GM23338 (cell line): ENCODE measurements around the gene KCNQ1OT1. TPM values are rescaled to one million over a fixed set of nuclear protein-coding genes. Genes with fewer than 3 reads are reported as not detected.

Source experiments
- ATAC-seq: fragments of 200-7000 bp; cut with Tn5 transposase; 3 replicates; pipeline ENCODE4 v1.9.1; 2020
- DNase-seq: peaks from one replicate; pipeline ENCODE4 v3.0.0-alpha.2; 2015; ENCODE audit warnings: low spot score
- H2AFZ ChIP-seq: fragments of 200-600 bp; sonication (generic); 2 replicates; pipeline ENCODE4 v1.8.0; 2016; ENCODE audit warnings: antibody characterized with exemption, mild to moderate bottlenecking, moderate library complexity
- H3F3A ChIP-seq: fragments of 200-600 bp; sonication (generic); replicated peaks from 2 replicates; pipeline ENCODE4 v1.8.0; 2017; ENCODE audit warnings: antibody characterized with exemption, mixed run types, low read depth
- H3K27ac ChIP-seq: fragments of 200-600 bp; sonication (generic); 2 replicates; pipeline ENCODE4 v1.6.1; 2016; ENCODE audit warnings: low read depth
- H3K27me3 ChIP-seq: fragments of 200-600 bp; sonication (generic); 2 replicates; pipeline ENCODE4 v1.8.0; 2016; ENCODE audit warnings: mild to moderate bottlenecking, mixed run types, moderate library complexity; ENCODE audit not compliant: insufficient read depth
- H3K36me3 ChIP-seq: fragments of 200-600 bp; sonication (generic); 2 replicates; pipeline ENCODE4 v1.8.0; 2016; ENCODE audit warnings: mild to moderate bottlenecking; ENCODE audit not compliant: insufficient read depth
- H3K4me1 ChIP-seq: fragments of 200-600 bp; sonication (generic); 2 replicates; pipeline ENCODE4 v1.8.0; 2016; ENCODE audit warnings: mild to moderate bottlenecking, moderate library complexity; ENCODE audit not compliant: insufficient read depth
- H3K4me2 ChIP-seq: fragments of 200-600 bp; sonication (generic); 2 replicates; pipeline ENCODE4 v1.7.1; 2017; ENCODE audit warnings: mixed run types
- H3K4me3 ChIP-seq: fragments of 200-600 bp; sonication (generic); 2 replicates; pipeline ENCODE4 v1.6.1; 2016; ENCODE audit warnings: mixed run types
- H3K79me2 ChIP-seq: fragments of 200-600 bp; sonication (generic); replicated peaks from 2 replicates; pipeline ENCODE4 v1.8.0; 2017; ENCODE audit warnings: mild to moderate bottlenecking; ENCODE audit not compliant: insufficient read depth
- H3K9me2 ChIP-seq: fragments of 200-600 bp; sonication (generic); 2 replicates; pipeline ENCODE4 v1.8.0; 2017; ENCODE audit not compliant: insufficient read depth
- H4K20me1 ChIP-seq: fragments of 200-600 bp; sonication (generic); replicated peaks from 2 replicates; pipeline ENCODE4 v1.8.0; 2017; ENCODE audit warnings: mild to moderate bottlenecking; ENCODE audit not compliant: insufficient read depth
- H3K27ac Mint-ChIP-seq: 2 replicates; pipeline ENCODE4 v1.8.0; 2020; ENCODE audit warnings: inconsistent platforms, mild to moderate bottlenecking, moderate library complexity, mixed read lengths
- H3K27me3 Mint-ChIP-seq: 3 replicates; pipeline ENCODE4 v1.8.0; 2022; ENCODE audit warnings: low read depth, mild to moderate bottlenecking, moderate library complexity, mixed read lengths, inconsistent platforms; ENCODE audit not compliant: insufficient read depth, poor library complexity
- H3K36me3 Mint-ChIP-seq: 3 replicates; pipeline ENCODE4 v1.8.0; 2021; ENCODE audit warnings: low read depth, mild to moderate bottlenecking, inconsistent platforms, moderate library complexity, mixed read lengths
- H3K4me1 Mint-ChIP-seq: 3 replicates; pipeline ENCODE4 v1.8.0; 2020; ENCODE audit warnings: mild to moderate bottlenecking, inconsistent platforms, mixed read lengths
- H3K4me3 Mint-ChIP-seq: 3 replicates; pipeline ENCODE4 v1.8.0; 2021; ENCODE audit warnings: moderate library complexity, mild to moderate bottlenecking, inconsistent platforms, mixed read lengths
- H3K9me3 Mint-ChIP-seq: 3 replicates; pipeline ENCODE4 v1.8.0; 2020; ENCODE audit warnings: moderate library complexity, mild to moderate bottlenecking, inconsistent platforms, mixed read lengths
- CREB1 ChIP-seq: fragments of 250-450 bp; sonication (Bioruptor Pico); IDR thresholded peaks from 2 replicates; pipeline ENCODE4 v1.5.0; 2020; ENCODE audit warnings: low read depth, mild to moderate bottlenecking, moderate library complexity
- EZH2phosphoT487 ChIP-seq: fragments of 200-600 bp; sonication (generic); IDR thresholded peaks from one replicate; pipeline ENCODE4 v1.8.1; 2018; ENCODE audit warnings: antibody characterized with exemption; ENCODE audit not compliant: unreplicated experiment
- NANOG ChIP-seq: IDR thresholded peaks from 2 replicates; pipeline ENCODE4 v1.6.1; 2016; ENCODE audit warnings: antibody characterized with exemption, borderline replicate concordance
- REST ChIP-seq: IDR thresholded peaks from one replicate; pipeline ENCODE4 v1.6.1; 2018; ENCODE audit warnings: antibody characterized with exemption; ENCODE audit not compliant: unreplicated experiment
- ZNF114 ChIP-seq: fragments of 250-450 bp; sonication (Bioruptor Pico); IDR thresholded peaks from 2 replicates; pipeline ENCODE4 v1.5.0; 2020; ENCODE audit warnings: mild to moderate bottlenecking, moderate library complexity
- ZNF331 ChIP-seq: fragments of 250-450 bp; sonication (Bioruptor Pico); IDR thresholded peaks from 2 replicates; pipeline ENCODE4 v1.5.0; 2020; ENCODE audit warnings: low read depth, mild to moderate bottlenecking, moderate library complexity
- polyA plus RNA-seq: library from polyadenylated mRNA; unstranded; fragments of >200 nt; fragmentation: Nextera tagmentation; extraction: Ambion mirVana; gene quantifications from 2 replicates; pipeline ENCODE4 v1.2.1, GENCODE V29; 2016
- total RNA-seq: library from RNA; depleted of rRNA; stranded (reverse); fragments of >200 nt; shearing (Covaris generic); gene quantifications from 2 replicates; pipeline ENCODE4 v1.2.3, GENCODE V29; 2014
- TF ChIP-seq, protein P1 (sequence below), 2 experiments: fragments of 200-600 bp in 1 of 2; sonication (generic) in 1 of 2; conservative IDR thresholded peaks; 2 replicates each; pipeline versions ENCODE4 v1.5.1 to v1.6.1; 2016 to 2017; ENCODE audit warnings: antibody characterized with exemption in 2 of 2, low read depth in 2 of 2, mild to moderate bottlenecking in 2 of 2, moderate library complexity in 1 of 2

Gene KCNQ1OT1
- total and polyA plus RNA-seq, 2 experiments from 2014 or later, result 1.5 to 4.2 TPM

GRCh38 chr11:2621894-2622293 is 77.9 kb downstream of the KCNQ1OT1 start (continued):
- TF ChIP-seq REST (no peak), ZNF114 (CRISPR knock-in tag) (no peak), ZNF331 (CRISPR knock-in tag) (no peak), NANOG (no peak), EZH2phosphoT487 (no peak)
- TF ChIP-seq, protein P1, sequence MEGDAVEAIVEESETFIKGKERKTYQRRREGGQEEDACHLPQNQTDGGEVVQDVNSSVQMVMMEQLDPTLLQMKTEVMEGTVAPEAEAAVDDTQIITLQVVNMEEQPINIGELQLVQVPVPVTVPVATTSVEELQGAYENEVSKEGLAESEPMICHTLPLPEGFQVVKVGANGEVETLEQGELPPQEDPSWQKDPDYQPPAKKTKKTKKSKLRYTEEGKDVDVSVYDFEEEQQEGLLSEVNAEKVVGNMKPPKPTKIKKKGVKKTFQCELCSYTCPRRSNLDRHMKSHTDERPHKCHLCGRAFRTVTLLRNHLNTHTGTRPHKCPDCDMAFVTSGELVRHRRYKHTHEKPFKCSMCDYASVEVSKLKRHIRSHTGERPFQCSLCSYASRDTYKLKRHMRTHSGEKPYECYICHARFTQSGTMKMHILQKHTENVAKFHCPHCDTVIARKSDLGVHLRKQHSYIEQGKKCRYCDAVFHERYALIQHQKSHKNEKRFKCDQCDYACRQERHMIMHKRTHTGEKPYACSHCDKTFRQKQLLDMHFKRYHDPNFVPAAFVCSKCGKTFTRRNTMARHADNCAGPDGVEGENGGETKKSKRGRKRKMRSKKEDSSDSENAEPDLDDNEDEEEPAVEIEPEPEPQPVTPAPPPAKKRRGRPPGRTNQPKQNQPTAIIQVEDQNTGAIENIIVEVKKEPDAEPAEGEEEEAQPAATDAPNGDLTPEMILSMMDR (conservative IDR thresholded peaks at IDR 0.05; ENCODE audit: low read depth in 2 of 2), result no peak

- Histone ChIP-seq H3K27me3 (peaks cover 100% of the 10 kb centered on the region), H3K36me3 (no peaks in the 10 kb centered on the region), H3K9me2 (no peaks in the 10 kb centered on the region), H3K4me1 (no peaks in the 10 kb centered on the region), H3K27ac (no peak overlapping the region), H2AFZ (no peak overlapping the region), H3K4me2 (no peak overlapping the region), H3K4me3 (no peak overlapping the region), H4K20me1 (no peaks in the 10 kb centered on the region), H3K79me2 (no peaks in the 10 kb centered on the region), H3F3A (no peaks in the 10 kb centered on the region)
- H3K27ac Mint-ChIP-seq, result no peak overlapping the region
- H3K27me3 Mint-ChIP-seq, result peaks cover 82% of the 10 kb centered on the region
- no peak overlapping the region for H3K4me3 Mint-ChIP-seq
- H3K4me1 Mint-ChIP-seq, result no peaks in the 10 kb centered on the region
- TF ChIP-seq ZNF331 (CRISPR knock-in tag) (no peak), CREB1 (CRISPR knock-in tag) (no peak)
- TF ChIP-seq, protein P1 (conservative IDR thresholded peaks at IDR 0.05; ENCODE audit: low read depth in 2 of 2), result no peak
- no peak for DNase-seq
- no peak for ATAC-seq
- H3K36me3 Mint-ChIP-seq, result no peaks in the 10 kb centered on the region
- peaks cover 31% of the 10 kb centered on the region; the same call in 2 of the 3 replicates for H3K9me3 Mint-ChIP-seq
Observed at GRCh38 chr11:2612884-2613571, 86.8 kb downstream of the KCNQ1OT1 start.
